ENCODE measurements around the gene FAM131B. TPM values are rescaled to one million over a fixed set of nuclear protein-coding genes. Genes with fewer than 3 reads are reported as not detected.
A peak's percentile ranks its signal among the peaks of the same experiment; 100 is the strongest.

Gene FAM131B
- total and polyA plus RNA-seq, 2 of the 13 experiments (the other 11 are each of a cell fraction or from before 2014, with no cell fraction given), result 0.07 TPM; not detected in 1

GRCh38 chr7:143321734-143322133 is 40.8 kb downstream of the FAM131B start:
- POLR2A ChIA-PET, result no interaction called here

More at GRCh38 chr7:143321734-143322133, 40.8 kb downstream of the FAM131B start:
- no peaks in the 10 kb centered on the region for H3K9me3 ChIP-seq (ENCODE audit: low read length)
- no peak overlapping the region for H3K4me3 ChIP-seq (replicated peaks in 1 of 3; ENCODE audit: insufficient read depth in 1 of 3, low read depth in 2 of 3, low read length in 3 of 3)
- no peaks in the 10 kb centered on the region for H3K79me2 ChIP-seq (ENCODE audit: insufficient read depth, low read length)
- no peak for DNase-seq (ENCODE audit: low spot score)
- in situ Hi-C loops (cut with HindIII; ENCODE audit: extremely low pct_ligation_motif_present, low pct_unique_long_range_greater_than_20kb) (loop anchor here (5.0 kb wide), 1 partner anchor 96 kb away; no protein-coding TSS in a partner anchor), intact Hi-C loops (cut with micrococcal nuclease; ENCODE audit: unreplicated experiment) (loop anchor here (1.0 kb wide), 1 partner anchor 95 kb away; no protein-coding TSS in a partner anchor)
- CTCF ChIA-PET (ENCODE audit: low intra/inter-chr PET ratio, low total read pairs), result interaction anchor here (0.7 kb wide), 1 partner anchor 89 kb away, joined by 3 read pairs; no protein-coding TSS in a partner anchor
- no peak overlapping the region for H3K9ac ChIP-seq (ENCODE audit: insufficient read depth, low read depth, low read length)
- no TSS peak for BruUV-seq (replicated peaks)
- TF ChIP-seq STAG1 (CRISPR knock-in tag; IDR thresholded peaks at IDR 0.05) (peak; percentile 56), ZXDC (CRISPR knock-in tag; IDR thresholded peaks at IDR 0.05) (no peak), ZNF24 (IDR thresholded peaks at IDR 0.05) (no peak), REST (IDR thresholded peaks at IDR 0.05; ENCODE audit: borderline replicate concordance in 1 of 2, low read depth in 1 of 2, low read length in 2 of 2) (peak in 1 of 2 experiments; percentile 79), CTCF (CRISPR knock-in tag; IDR thresholded peaks at IDR 0.05) (peak; percentile 49)
- no peak for FAIRE-seq
- peaks cover 0 to 7% of the 10 kb centered on the region in 2 experiments; a peak in 2 of 5 replicates for H3K27me3 ChIP-seq (ENCODE audit: control insufficient read depth in 1 of 2, insufficient read depth in 2 of 2, low read length in 2 of 2)
- 52% methylated on average over 4 of the region's 4 CpGs for WGBS (ENCODE audit: low lambda C conversion rate)
- H3K4me2 ChIP-seq (ENCODE audit: low read depth, low read length), result no peak overlapping the region
- H3K27ac ChIP-seq (ENCODE audit: extremely low read length, insufficient read depth, low read length), result no peak overlapping the region
- no peaks in the 10 kb centered on the region for H3K36me3 ChIP-seq (replicated peaks in 1 of 2; ENCODE audit: control insufficient read depth in 1 of 2, insufficient read depth in 2 of 2, low read length in 2 of 2)
- H2AFZ ChIP-seq (ENCODE audit: low read length), result no peak overlapping the region
- ATAC-seq, result peak; percentile 48
- H3K4me1 ChIP-seq (ENCODE audit: insufficient read depth, low read length), result peaks cover 31% of the 10 kb centered on the region
- H4K20me1 ChIP-seq (ENCODE audit: insufficient read depth, low read length), result no peaks in the 10 kb centered on the region

Measured in HepG2 (cell line).